BLaER1 treated with 17β-estradiol and CSF1 and Interleukin-3, amounts not matched to agents 10 nM and 100 nM (cell line): ENCODE measurements around the gene CYP4F22.
A peak's percentile ranks its signal among the peaks of the same experiment; 100 is the strongest.
"Not testable (repeated sequence)": the region's sequence is repeated elsewhere in the genome, so short reads cannot be mapped to it uniquely, and the experiment has no call there.

ENCODE experiments used
- H3K27ac ChIP-seq, 11 experiments: shearing (Covaris generic); formaldehyde crosslinking; 2 replicates each; pipeline ENCODE4 v1.8.1; 2022
- H3K27me3 ChIP-seq, 11 experiments: shearing (Covaris generic); formaldehyde crosslinking; 2 replicates each; pipeline ENCODE4 v1.8.1; 2022
- H3K36me3 ChIP-seq, 11 experiments: shearing (Covaris generic); formaldehyde crosslinking; 2 replicates each; pipeline ENCODE4 v1.8.1; 2022
- H3K4me1 ChIP-seq, 10 experiments: shearing (Covaris generic); formaldehyde crosslinking; 2 replicates each; pipeline ENCODE4 v1.8.1; 2022
- H3K4me2 ChIP-seq, 11 experiments: shearing (Covaris generic); formaldehyde crosslinking; 2 replicates each; pipeline ENCODE4 v1.8.1; 2022
- H3K4me3 ChIP-seq, 10 experiments: shearing (Covaris generic); formaldehyde crosslinking; 2 replicates each; pipeline ENCODE4 v1.8.1; 2022
- H3K9ac ChIP-seq, 11 experiments: shearing (Covaris generic); formaldehyde crosslinking; 2 replicates each; pipeline ENCODE4 v1.8.1; 2022
- H3K9me3 ChIP-seq, 11 experiments: shearing (Covaris generic); formaldehyde crosslinking; replicated peaks in 1 of 11; 2 replicates each; pipeline ENCODE4 v1.8.1; 2022
- H4K20me1 ChIP-seq, 11 experiments: shearing (Covaris generic); formaldehyde crosslinking; 2 replicates each; pipeline ENCODE4 v1.8.1; 2022
- Cebpa-rat ChIP-seq, 11 experiments: shearing (Covaris generic); IDR thresholded peaks; 2 replicates each; pipeline ENCODE4 v1.8.1; 2022

CYP4F22 gene

DNA sequence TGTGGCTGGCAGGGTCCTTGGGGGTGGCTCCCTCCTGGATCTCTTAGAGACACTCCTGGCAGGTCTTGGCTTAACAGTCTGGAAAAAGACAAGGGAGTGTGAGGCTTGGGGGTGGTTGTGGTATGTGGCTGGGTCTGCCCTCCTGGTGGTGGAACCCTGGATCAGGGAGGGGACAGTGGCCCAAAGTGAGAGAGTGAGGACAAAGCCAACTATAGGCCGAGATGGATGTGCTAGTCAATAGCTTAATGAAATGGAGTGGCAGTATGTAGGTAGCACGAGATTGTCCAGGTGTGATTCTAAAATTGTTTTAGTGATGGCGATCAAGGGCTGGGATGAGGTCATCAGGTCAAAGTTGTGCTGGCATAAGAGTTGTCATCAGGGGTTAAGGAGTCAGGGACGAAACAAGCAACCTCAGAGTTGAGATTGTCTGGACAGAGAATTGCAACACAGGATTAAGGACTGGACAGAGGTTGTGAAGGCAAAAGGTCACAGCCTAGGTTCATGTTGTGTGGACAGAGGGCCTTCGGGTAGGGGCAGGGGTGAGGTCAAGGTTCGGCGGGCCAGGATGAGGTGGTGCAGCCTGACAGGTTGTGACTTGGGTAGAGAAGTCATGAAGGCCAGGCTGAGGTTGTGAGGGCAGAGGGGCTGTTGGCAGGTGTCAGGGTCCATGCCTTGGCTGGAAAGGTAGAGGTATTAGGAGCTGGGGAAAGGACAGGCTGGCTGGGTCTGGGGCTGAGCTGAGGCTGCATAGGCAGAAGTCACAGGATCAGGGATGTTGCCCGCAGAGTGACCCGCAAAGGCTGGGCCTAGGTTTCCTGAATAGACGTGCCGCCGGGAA lies 39.4 kb upstream of the CYP4F22 start:
- Histone ChIP-seq H3K4me2 (peak overlapping the region; percentile 79 to 98 (median 94)), H3K9me3 (peaks cover 0 to 15% (median 7%) of the 10 kb centered on the region in 11 experiments; a peak in 8 of 22 replicates), H3K9ac (peak overlapping the region in 10 of 11 experiments; percentile 14 to 98 (median 46); a peak in 16 of 22 replicates), H4K20me1 (no peaks in the 10 kb centered on the region), H3K36me3 (no peaks in the 10 kb centered on the region), H3K27me3 (peaks cover 10 to 16% (median 14%) of the 10 kb centered on the region in 11 experiments), H3K4me3 (peak overlapping the region in 9 of 10 experiments; percentile 3 to 57 (median 39); a peak in 12 of 20 replicates), H3K27ac (peak overlapping the region in 6 of 11 experiments; percentile 52 to 99 (median 98); a peak in 9 of 22 replicates), H3K4me1 (peaks cover 41 to 71% (median 58%) of the 10 kb centered on the region in 10 experiments)
- no peak for TF ChIP-seq Cebpa-rat (IDR thresholded peaks at IDR 0.05)

DNA sequence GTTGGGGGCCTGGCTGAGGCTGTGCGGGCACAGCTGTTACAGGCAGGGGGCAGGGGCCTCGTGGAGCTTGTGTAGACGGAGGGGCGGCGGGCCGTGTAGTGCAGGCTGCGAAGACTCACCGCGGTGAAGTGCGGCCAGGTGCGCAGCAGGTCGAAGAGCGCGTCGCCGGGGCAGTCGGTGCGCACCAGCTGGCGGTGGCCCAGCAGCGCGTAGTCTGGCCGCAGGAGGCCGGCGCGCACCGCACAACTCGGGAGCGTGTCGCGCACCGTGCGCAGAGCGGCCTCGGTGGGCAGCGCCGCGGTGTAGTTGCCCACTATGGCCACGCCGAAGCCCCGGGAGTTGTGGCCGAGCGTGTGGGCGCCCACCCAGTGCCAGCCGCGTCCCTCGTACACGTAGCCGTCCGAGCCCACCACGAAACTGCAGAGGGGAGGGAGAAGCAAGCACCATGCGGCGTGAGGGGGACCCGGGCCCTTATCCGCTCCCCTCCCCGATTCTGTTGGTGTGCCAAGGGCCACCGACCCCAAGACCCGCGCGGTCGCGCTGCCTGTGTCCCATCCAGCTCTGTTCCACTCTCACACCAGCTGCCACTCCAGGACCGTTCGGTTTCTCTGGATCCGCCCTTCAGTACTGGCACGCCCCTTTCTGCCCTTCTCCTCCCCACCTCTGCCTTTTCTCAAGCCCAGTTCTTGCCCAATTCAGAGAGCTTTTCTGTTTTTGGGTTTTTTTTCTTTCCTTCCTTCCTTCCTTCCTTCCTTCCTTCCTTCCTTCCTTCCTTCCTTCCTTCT lies 38.6 kb upstream of the CYP4F22 start:
- H3K27me3 ChIP-seq = peaks cover 10 to 16% (median 14%) of the 10 kb centered on the region in 11 experiments
- peak in 2 of 11 experiments; percentile 36 to 66; a peak in 3 of 22 replicates for TF ChIP-seq Cebpa-rat (IDR thresholded peaks at IDR 0.05)
- peak overlapping the region; percentile 14 to 98 (median 43); a peak in 17 of 22 replicates for H3K9ac ChIP-seq
- peak overlapping the region in 9 of 10 experiments; percentile 3 to 57 (median 39); a peak in 16 of 20 replicates for H3K4me3 ChIP-seq
- H3K36me3 ChIP-seq = no peaks in the 10 kb centered on the region
- H4K20me1 ChIP-seq = no peaks in the 10 kb centered on the region
- H3K4me2 ChIP-seq = peak overlapping the region; percentile 79 to 98 (median 94)
- peaks cover 0 to 15% (median 7%) of the 10 kb centered on the region in 11 experiments; a peak in 8 of 22 replicates for H3K9me3 ChIP-seq
- H3K27ac ChIP-seq = peak overlapping the region in 8 of 11 experiments; percentile 1 to 99 (median 74); a peak in 13 of 22 replicates
- peaks cover 38 to 63% (median 55%) of the 10 kb centered on the region in 10 experiments for H3K4me1 ChIP-seq

DNA sequence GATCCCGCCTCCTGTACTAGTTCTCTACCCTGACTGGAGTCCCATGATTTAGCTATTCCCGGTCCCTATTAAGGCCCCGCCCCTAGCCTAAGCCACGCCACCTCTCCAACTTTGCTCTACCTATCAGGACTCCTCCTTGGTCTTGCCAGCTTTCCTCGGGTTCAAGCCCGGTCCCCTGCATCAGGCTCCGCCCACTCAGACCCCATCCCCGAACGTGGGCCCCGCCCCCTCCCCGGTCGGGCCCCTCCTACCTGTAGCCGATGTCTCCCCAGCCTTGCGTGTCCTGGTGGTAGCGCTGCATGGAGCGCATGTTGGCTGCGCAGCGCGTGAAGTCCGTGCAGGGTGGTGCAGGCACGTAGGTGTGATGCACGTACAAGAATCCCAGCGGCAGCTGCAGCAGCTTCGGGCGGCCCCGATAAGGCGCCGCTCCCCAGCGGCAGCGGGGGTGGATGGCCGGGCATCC lies 36.7 kb upstream of the CYP4F22 start:
- no peak overlapping the region for H3K4me3 ChIP-seq
- peaks cover 24 to 44% (median 38%) of the 10 kb centered on the region in 10 experiments for H3K4me1 ChIP-seq
- no peaks in the 10 kb centered on the region for H4K20me1 ChIP-seq
- no peak for TF ChIP-seq Cebpa-rat (IDR thresholded peaks at IDR 0.05)
- H3K9ac ChIP-seq = no peak overlapping the region
- no peaks in the 10 kb centered on the region for H3K36me3 ChIP-seq
- H3K9me3 ChIP-seq = peaks cover 0 to 15% (median 7%) of the 10 kb centered on the region in 11 experiments; a peak in 8 of 22 replicates
- peaks cover 10 to 16% (median 14%) of the 10 kb centered on the region in 11 experiments for H3K27me3 ChIP-seq
- H3K27ac ChIP-seq = no peak overlapping the region; a peak in 1 of 22 replicates
- no peak overlapping the region for H3K4me2 ChIP-seq

DNA sequence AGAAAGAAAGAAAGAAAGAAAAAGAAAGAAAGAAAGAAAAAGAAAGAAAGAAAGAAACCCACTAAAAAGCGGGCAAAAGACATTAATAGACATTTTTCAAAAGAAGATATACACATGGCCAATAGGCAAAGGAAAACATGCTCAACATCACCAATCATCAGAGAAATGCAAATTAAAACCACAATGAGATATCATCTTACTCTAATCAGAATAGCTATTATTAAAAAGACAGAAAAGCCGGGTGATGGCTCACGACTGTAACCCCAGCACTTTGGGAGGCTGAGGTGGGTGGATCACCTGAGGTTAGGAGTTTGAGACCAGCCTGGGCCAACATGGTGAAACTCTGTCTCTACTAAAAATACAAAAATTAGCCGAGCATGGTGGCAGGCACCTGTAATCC lies 34.5 kb upstream of the CYP4F22 start:
- not testable (repeated sequence) for H3K27ac ChIP-seq, H3K4me3 ChIP-seq

DNA sequence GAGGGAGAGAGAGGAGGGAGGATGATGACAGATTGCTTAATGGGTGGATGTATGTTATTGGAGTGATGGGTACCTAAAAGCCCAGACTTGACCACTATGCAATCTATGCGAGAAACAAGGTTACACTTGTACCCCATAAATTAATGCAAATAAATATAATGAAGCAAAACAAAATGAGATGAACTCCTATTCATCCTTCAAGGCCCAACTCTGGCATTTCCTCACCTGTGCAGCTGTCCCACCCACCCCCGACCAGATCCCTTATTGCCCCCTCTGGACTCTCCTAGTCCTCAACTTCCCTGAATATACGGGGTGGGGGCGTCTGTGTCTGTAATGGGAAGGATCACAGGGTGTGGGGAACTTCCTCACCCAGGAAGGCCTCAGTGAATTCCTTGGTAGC lies 33.2 kb upstream of the CYP4F22 start:
- Histone ChIP-seq H3K9ac (no peak overlapping the region), H3K36me3 (no peaks in the 10 kb centered on the region), H3K27me3 (no peaks in the 10 kb centered on the region), H3K9me3 (peaks cover 0 to 15% (median 7%) of the 10 kb centered on the region in 11 experiments; a peak in 8 of 22 replicates), H3K4me1 (peaks cover 0 to 20% (median 11%) of the 10 kb centered on the region in 10 experiments; a peak in 17 of 20 replicates), H4K20me1 (no peaks in the 10 kb centered on the region), H3K27ac (no peak overlapping the region), H3K4me2 (no peak overlapping the region), H3K4me3 (no peak overlapping the region)
- no peak for TF ChIP-seq Cebpa-rat (IDR thresholded peaks at IDR 0.05)

More for the DNA sequence above, 34.5 kb upstream of the CYP4F22 start:
- Histone ChIP-seq H3K9me3 (peaks cover 0 to 15% (median 7%) of the 10 kb centered on the region in 11 experiments; a peak in 8 of 22 replicates), H3K27me3 (peaks cover 10 to 12% (median 11%) of the 10 kb centered on the region in 11 experiments), H3K4me1 (peaks cover 12 to 23% (median 18%) of the 10 kb centered on the region in 10 experiments)
- H4K20me1 ChIP-seq, H3K36me3 ChIP-seq, H3K4me2 ChIP-seq, H3K9ac ChIP-seq: not testable (repeated sequence)

DNA sequence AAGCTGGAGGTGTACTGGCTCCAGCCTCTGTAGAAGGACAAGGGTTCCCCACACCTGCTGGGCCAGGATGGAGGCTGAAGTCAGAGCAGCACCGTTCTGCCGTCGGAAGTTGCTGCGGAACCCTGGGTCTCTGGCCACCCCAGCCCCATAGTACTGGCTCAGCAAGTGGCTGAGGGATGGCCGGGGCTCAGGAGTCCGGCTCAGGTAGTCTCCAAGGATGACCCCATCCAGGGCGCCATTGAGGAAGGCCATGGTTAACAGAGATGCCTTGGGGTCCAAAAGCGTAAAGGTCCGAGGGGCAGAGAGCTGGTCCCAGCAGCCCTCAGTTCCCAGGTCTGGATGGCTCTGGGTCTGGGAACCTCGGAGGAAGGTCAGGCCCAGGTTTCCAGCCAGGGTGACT lies 32.7 kb upstream of the CYP4F22 start:
- H3K4me3 ChIP-seq = no peak overlapping the region
- H3K27ac ChIP-seq = 0 out of 22 replicates have a peak overlapping the region, but pooled peaks of 2 of the 11 experiments have one; percentile 0 to 7
- no peaks in the 10 kb centered on the region for H3K36me3 ChIP-seq
- H3K27me3 ChIP-seq = no peaks in the 10 kb centered on the region
- H3K9ac ChIP-seq = no peak overlapping the region
- H4K20me1 ChIP-seq = no peaks in the 10 kb centered on the region
- H3K4me1 ChIP-seq = peaks cover 0 to 19% (median 12%) of the 10 kb centered on the region in 10 experiments; a peak in 16 of 20 replicates
- H3K4me2 ChIP-seq = no peak overlapping the region
- H3K9me3 ChIP-seq = peaks cover 0 to 15% (median 7%) of the 10 kb centered on the region in 11 experiments; a peak in 8 of 22 replicates
- no peak for TF ChIP-seq Cebpa-rat (IDR thresholded peaks at IDR 0.05)

DNA sequence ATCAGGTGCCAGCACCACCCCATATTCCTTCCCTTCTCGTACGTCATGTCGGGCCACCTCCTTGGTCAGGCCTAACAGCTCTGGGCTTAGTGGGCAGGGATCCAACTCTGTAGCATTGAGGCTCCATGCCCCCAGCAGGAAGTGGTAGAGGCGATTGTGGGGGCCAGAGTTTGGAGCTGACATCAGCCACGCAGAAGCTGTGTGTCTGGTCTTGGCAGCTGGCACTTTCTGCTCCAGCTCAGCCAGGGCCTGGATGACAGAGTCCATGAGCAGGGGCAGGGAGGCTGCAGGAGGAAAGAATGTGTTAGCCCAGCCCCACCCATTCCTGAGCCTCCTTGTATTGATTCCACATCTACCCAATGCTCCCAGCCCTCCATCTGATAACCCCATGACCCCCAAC lies 32.0 kb upstream of the CYP4F22 start:
- H3K36me3 ChIP-seq = no peaks in the 10 kb centered on the region
- no peaks in the 10 kb centered on the region for H4K20me1 ChIP-seq
- peaks cover 0 to 14% (median 6%) of the 10 kb centered on the region in 11 experiments; a peak in 8 of 22 replicates for H3K9me3 ChIP-seq
- H3K4me1 ChIP-seq = peaks cover 0 to 19% (median 12%) of the 10 kb centered on the region in 10 experiments; a peak in 16 of 20 replicates
- peak overlapping the region in 3 of 11 experiments; percentile 0 to 9 (median 7); a peak in 1 of 22 replicates for H3K27ac ChIP-seq
- TF ChIP-seq Cebpa-rat (IDR thresholded peaks at IDR 0.05) = no peak
- no peaks in the 10 kb centered on the region for H3K27me3 ChIP-seq
- no peak overlapping the region for H3K4me3 ChIP-seq
- no peak overlapping the region for H3K9ac ChIP-seq
- no peak overlapping the region for H3K4me2 ChIP-seq
